ENCODE results near the gene UNG.

UNG gene

DNA sequence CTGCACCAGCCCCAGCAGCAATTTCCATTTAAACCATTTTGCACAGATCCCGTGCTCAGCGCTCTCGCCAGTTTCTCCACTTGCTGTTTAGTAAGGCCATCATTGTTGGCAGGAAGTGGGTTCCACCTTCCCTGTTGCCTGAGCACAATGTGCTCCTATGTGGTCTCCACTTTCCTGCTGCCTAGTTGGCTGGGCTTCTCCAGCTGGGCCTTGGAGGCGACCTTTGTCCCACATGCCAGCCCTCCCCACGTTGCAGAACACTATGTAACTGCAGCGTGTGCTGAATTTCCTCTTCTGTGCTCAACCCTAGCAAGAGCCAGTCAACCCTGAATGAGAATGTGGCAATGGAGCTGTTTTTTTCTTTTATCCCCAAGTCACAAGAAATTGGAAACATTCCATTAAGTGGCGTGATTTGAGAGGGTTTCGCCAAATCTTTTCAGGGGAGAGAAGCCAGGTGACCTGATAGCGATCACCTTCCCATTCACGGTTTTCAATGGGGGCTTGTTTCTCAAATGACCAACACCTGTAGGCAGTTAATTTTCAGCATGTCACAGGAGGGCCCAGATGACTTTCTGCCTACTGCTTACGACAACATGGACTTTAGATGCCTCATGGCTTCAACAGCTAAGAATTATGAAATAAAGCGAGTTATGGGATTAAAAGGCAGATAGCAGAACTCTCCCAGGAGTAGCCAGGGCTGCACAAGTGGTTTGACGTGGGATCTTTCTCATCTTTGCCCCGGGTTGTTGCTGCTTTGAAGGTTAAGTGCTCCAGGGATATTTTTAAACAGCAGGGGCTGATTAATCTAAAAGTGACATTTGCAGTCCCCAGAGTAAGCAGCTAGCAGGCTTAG lies 18.6 kb downstream of the UNG start, which contains the start of gene ACACB:
ACACB (plus strand) TSS at position 830 of the 853 bp plus-strand sequence. CDS start 22,819 bp downstream, outside the sequence.
- no peak within 1 kb of the TSS for H3K4me3 ChIP-seq (ENCODE audit: low read length)
- H2AFZ ChIP-seq (ENCODE audit: low read depth, low read length), result no peak within 1 kb of the TSS
- H3K4me1 ChIP-seq (ENCODE audit: insufficient read depth, low read length), result peaks cover 13% of the 10 kb centered on the region
- H3K36me3 ChIP-seq (ENCODE audit: insufficient read depth, low read length), result no peaks in the 10 kb centered on the region
- no peaks in the 10 kb centered on the region for H3K9me3 ChIP-seq (ENCODE audit: low read length)
- no peaks in the 10 kb centered on the region for H3K27me3 ChIP-seq (ENCODE audit: insufficient read depth, low read length)

DNA sequence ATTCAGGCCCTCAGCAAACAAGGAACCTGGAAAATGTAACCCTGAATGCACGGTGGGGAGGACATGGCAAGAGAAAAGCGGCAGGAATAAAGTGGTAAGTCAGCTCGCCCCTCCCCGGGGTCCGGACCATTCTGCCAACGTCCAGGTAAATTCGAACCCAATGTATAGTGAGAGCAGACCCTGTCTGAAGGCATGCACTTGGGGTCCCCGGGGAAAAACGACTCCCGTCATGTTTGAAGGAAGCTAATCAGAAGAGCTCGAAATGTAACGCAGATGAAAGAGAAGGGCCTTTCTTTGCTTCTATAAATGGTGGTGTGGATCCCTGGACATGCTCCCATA lies 19.2 kb downstream of the UNG start:
- Histone ChIP-seq H3K36me3 (ENCODE audit: insufficient read depth, low read length) (no peaks in the 10 kb centered on the region), H3K4me3 (ENCODE audit: low read length) (no peak overlapping the region), H3K27me3 (ENCODE audit: insufficient read depth, low read length) (no peaks in the 10 kb centered on the region), H3K9me3 (ENCODE audit: low read length) (no peaks in the 10 kb centered on the region), H2AFZ (ENCODE audit: low read depth, low read length) (no peak overlapping the region), H3K4me1 (ENCODE audit: insufficient read depth, low read length) (peaks cover 10% of the 10 kb centered on the region)

DNA sequence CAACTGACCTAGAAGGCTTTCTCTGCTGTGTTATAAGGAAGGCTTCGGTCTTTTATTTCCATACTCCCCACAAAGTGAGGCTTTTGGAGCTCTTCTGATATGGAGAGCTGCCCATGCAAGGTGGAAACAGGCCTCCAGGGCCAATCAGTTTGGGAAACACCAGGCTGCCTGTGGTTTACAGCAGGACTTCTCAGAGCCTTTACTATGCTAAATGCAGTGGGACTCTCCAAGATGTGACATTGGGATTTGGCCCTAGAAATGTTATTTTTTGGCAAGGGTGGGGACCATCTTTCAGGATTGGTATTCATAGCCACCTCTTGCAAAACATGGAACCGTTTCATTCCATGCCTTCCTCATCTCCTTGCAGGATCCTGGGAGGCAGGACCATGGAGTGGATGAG lies 22.7 kb downstream of the UNG start:
- Histone ChIP-seq H3K9me3 (ENCODE audit: low read length) (no peaks in the 10 kb centered on the region), H3K4me1 (ENCODE audit: insufficient read depth, low read length) (peaks cover 8% of the 10 kb centered on the region), H3K27me3 (ENCODE audit: insufficient read depth, low read length) (no peaks in the 10 kb centered on the region), H2AFZ (ENCODE audit: low read depth, low read length) (no peak overlapping the region), H3K4me3 (ENCODE audit: low read length) (no peak overlapping the region), H3K36me3 (ENCODE audit: insufficient read depth, low read length) (no peaks in the 10 kb centered on the region)

DNA sequence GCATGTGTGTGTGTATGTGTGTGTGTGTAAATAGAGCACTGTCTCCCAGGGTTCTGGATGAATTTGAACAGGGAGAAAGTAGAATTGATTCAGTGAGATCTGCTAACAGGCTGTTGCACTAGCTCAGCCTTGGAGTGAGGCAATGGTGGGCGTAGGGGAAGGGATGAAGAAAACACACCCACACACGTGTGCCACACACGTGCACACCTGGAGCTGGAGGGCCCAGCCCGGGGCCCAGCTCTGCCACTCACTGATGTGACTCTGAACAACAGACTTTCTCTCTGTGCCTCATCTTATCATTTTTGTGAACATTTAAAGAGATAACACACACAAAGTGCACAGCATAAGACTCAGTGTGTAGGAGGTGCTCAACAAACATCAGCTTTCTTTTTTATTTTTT lies 23.2 kb downstream of the UNG start:
- H3K36me3 ChIP-seq (ENCODE audit: insufficient read depth, low read length), result no peaks in the 10 kb centered on the region
- no peak overlapping the region for H3K4me3 ChIP-seq (ENCODE audit: low read length)
- H2AFZ ChIP-seq (ENCODE audit: low read depth, low read length), result no peak overlapping the region
- no peaks in the 10 kb centered on the region for H3K27me3 ChIP-seq (ENCODE audit: insufficient read depth, low read length)
- peaks cover 5% of the 10 kb centered on the region for H3K4me1 ChIP-seq (ENCODE audit: insufficient read depth, low read length)
- no peaks in the 10 kb centered on the region for H3K9me3 ChIP-seq (ENCODE audit: low read length)

DNA sequence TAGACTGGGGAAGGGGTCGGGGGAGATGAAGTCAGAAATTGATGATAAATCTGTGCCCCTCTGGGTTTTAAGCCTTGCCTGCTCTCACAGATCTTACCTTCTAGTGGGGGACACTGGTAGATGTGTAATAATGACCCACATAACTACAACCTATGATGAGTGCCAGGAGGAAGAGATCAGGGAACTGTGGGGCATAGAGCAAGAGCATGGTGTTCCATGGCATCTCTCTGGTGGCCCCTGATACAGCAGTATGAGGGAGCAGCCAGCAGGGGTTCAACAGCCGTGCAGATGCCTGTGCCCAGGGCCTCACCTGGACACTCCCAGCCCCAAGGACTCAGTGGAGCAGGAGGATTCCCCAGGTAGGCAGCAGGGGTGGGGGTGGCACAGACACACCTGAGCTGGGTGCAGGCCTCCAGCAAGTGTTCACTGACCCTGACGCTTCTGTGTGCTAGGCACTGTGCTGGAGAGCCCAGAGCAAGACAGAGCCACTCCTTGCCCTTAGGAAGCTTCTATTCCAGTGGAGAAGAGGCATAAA lies 24.0 kb downstream of the UNG start:
- no peaks in the 10 kb centered on the region for H3K36me3 ChIP-seq (ENCODE audit: insufficient read depth, low read length)
- no peak overlapping the region for H2AFZ ChIP-seq (ENCODE audit: low read depth, low read length)
- H3K4me1 ChIP-seq (ENCODE audit: insufficient read depth, low read length), result no peaks in the 10 kb centered on the region
- H3K27me3 ChIP-seq (ENCODE audit: insufficient read depth, low read length), result no peaks in the 10 kb centered on the region
- H3K4me3 ChIP-seq (ENCODE audit: low read length), result no peak overlapping the region
- no peaks in the 10 kb centered on the region for H3K9me3 ChIP-seq (ENCODE audit: low read length)

DNA sequence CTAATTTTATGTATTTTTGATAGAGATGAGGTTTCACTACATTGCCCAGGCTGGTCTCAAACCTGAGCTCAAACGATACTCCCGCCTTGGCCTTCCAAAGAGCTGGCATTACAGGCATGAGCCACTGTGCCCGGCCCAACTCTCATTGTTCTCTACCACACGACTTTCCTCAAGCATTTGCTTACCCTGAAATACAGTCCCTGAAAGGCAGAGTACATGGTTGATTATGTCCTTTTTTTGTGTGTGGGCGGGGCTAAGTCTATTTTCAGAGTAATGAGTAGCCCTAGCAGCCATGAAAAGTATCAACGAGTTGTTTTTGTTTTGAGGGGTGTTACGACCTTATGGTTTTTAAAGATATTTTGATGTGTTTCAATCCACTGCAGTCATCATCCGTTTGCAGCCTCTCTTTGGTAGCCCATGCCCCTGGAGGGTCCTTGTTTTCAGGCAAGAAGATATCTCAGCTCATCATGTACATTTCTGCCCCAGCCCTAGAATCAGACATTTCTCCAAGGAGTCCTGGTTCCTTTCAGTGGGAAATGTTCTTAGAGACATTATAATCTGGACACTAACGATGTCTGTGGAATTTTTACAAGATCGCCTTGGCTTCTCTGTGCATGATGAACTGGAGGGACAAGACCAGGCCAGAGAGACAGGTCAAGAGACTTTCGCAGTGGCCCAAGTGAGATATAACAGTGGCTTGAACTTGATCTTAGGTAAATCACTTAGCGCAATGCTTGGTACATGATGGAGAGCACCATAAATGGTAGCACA lies 27.7 kb downstream of the UNG start:
- no peaks in the 10 kb centered on the region for H3K36me3 ChIP-seq (ENCODE audit: insufficient read depth, low read length)
- no peak overlapping the region for H2AFZ ChIP-seq (ENCODE audit: low read depth, low read length)
- no peak overlapping the region for H3K4me3 ChIP-seq (ENCODE audit: low read length)
- H3K27me3 ChIP-seq (ENCODE audit: insufficient read depth, low read length), result no peaks in the 10 kb centered on the region
- no peaks in the 10 kb centered on the region for H3K4me1 ChIP-seq (ENCODE audit: insufficient read depth, low read length)
- no peaks in the 10 kb centered on the region for H3K9me3 ChIP-seq (ENCODE audit: low read length)

DNA sequence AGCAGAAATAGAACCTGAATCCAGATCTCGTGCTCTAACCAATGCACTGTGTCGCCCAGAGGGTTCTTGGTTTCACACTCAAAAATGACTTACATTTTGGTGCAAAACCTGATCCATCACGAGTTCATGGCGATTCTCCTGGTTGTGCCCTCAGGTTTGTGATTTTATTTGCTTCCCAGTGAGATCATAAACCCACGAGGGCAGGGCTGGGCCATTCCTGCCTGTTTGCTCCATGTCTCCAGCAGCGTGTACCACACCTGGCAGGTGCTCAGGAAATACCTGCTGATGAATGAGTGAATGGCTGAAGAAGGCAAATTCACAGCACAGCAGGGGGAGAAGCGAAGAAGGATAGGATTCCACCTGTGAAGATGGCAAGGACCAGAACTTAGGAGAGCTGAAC lies 28.4 kb downstream of the UNG start:
- Histone ChIP-seq H3K4me1 (ENCODE audit: insufficient read depth, low read length) (no peaks in the 10 kb centered on the region), H3K9me3 (ENCODE audit: low read length) (no peaks in the 10 kb centered on the region), H2AFZ (ENCODE audit: low read depth, low read length) (no peak overlapping the region), H3K4me3 (ENCODE audit: low read length) (no peak overlapping the region), H3K36me3 (ENCODE audit: insufficient read depth, low read length) (no peaks in the 10 kb centered on the region), H3K27me3 (ENCODE audit: insufficient read depth, low read length) (peaks cover under 1% of the 10 kb centered on the region)

DNA sequence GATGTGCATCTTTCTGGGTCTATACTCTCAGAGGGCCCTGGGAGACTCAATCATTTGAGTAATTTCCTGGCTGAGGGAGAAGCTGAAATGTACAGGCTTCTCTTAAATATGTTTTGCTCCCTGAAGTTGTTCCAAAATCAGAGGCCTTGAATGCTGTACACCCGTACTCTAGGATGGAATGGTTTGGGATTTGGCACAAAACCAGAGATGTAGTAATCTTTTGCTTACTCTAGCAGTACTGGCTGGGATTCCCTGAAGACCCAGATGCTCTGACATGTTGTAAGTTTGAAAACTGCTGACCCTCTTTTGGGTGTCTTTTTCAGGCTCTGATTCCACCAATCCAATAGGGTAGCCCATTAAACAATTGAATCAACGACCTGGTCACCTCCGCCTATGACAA lies 29.4 kb downstream of the UNG start:
- Histone ChIP-seq H3K4me3 (ENCODE audit: low read length) (no peak overlapping the region), H3K36me3 (ENCODE audit: insufficient read depth, low read length) (no peaks in the 10 kb centered on the region), H2AFZ (ENCODE audit: low read depth, low read length) (no peak overlapping the region), H3K4me1 (ENCODE audit: insufficient read depth, low read length) (no peaks in the 10 kb centered on the region), H3K27me3 (ENCODE audit: insufficient read depth, low read length) (peaks cover 8% of the 10 kb centered on the region), H3K9me3 (ENCODE audit: low read length) (no peaks in the 10 kb centered on the region)

DNA sequence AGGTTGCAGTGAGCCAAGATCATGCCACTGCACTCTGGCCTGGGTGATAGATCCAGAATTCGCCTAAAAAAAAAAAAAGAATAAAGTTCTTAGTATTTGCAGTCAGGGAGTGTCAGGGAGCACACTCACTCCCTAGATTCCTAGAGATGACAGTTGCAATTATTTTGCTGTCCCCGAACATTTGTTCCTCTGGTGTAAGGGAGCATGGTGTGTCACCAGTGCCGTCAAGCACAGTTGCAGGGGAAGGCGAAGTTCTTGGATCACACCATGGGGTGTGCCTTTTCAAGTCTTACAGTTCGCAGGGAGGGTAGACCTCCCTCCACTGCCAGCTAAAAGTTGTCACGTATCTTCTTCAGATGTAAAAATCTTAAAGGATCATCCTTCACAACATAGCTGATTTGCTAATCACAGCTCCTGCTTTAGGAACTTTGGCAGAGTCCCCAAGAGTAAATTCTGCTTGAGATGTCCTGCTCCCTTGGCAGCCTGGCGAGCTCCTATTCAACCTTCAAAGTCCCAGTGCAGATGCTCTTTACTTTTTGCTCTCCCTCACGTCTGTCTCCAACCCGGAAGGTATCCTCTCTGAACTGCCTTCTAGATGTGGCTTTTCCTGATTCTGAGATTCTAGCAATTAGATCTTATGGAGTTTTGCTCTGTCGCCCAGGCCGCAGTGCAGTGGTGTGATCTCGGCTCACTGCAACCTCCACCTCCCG lies 30.3 kb downstream of the UNG start:
- Histone ChIP-seq H3K27me3 (ENCODE audit: insufficient read depth, low read length) (peaks cover 8% of the 10 kb centered on the region), H3K36me3 (ENCODE audit: insufficient read depth, low read length) (no peaks in the 10 kb centered on the region), H3K9me3 (ENCODE audit: low read length) (no peaks in the 10 kb centered on the region), H3K4me1 (ENCODE audit: insufficient read depth, low read length) (no peaks in the 10 kb centered on the region), H3K4me3 (ENCODE audit: low read length) (no peak overlapping the region), H2AFZ (ENCODE audit: low read depth, low read length) (no peak overlapping the region)

DNA sequence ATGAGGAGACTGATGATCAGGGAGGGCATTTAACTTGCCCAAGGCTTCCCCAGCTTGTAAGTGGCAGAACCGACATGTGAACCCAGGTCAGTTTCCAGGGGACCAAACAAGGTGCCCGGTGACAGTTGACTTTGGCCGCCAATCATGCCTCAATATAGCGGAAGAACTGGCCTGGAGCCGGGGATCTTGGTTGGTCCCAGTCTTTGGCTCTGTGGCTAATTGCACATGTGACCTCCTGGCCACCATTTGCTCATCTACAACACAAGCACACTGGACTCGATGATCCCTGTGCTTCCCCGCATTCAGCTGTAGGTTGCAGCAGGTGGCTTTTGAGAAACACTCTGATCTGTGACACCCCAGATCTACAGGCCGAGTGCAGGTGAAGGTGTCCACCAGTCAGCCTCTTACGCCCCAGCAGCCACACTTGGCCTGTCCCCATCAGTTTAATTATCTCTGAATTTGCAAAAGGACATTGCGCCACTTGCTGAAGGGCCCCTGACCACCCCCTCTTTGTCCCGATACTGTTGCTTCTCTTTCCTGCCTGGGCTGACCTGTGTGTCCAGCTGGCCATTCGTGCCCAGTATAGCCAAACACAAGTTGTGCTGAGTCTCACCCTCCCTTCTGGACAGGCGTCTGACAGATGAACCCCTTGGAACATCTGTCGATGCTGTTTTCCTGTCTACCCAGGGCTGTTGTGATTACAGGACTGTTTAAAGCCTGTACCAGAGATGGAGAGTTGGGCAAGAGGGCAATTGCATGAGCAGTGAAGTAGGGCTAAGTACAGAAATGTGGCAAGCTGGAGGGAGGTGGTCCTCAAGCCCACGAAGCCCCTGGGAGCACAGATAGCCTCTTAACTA lies 33.1 kb downstream of the UNG start:
- Histone ChIP-seq H3K27me3 (ENCODE audit: insufficient read depth, low read length) (peaks cover 8% of the 10 kb centered on the region), H2AFZ (ENCODE audit: low read depth, low read length) (no peak overlapping the region), H3K4me3 (ENCODE audit: low read length) (no peak overlapping the region), H3K4me1 (ENCODE audit: insufficient read depth, low read length) (no peaks in the 10 kb centered on the region), H3K36me3 (ENCODE audit: insufficient read depth, low read length) (no peaks in the 10 kb centered on the region), H3K9me3 (ENCODE audit: low read length) (no peaks in the 10 kb centered on the region)

DNA sequence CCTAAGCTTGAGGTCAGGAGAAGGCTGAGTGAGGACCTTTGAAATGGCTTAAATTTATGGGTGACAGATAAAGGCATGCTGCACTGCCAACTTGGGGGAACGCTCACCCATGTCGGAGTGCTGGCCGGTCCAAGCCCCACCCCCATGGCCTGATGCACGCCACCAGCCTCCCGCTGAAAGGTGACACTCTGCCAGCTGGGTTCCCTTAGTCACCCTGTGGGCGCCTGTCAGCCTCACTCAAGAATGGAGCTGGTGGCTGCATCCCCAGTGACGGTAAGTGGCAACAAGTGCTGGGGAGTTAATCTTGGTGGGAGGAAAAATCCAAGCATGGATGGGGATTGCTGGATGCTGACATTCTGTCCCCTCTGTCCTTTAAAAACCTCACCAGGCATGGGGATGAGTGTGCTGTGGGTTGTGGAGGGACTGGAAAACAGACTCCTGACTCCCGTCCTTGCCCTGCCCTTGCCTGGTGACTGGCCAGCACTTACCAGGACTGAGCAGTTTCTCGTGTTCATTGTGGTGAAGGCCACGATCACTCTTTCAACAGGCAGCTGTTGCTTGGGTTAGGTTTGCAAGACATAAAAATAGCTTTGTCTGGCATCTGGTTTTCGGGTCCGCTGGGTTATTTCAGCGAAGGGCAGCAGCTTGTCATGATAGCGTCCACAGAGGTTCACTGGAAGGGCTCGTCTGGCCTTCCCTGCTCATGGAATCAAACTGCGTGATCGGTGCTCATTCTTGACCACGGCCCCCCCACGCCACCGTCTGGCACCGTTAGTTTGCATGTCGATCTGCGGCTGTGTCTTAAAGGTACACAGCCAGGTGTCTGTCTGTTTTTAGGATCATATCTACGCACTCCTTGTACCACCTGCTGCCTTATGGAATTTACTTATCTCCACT lies 34.0 kb downstream of the UNG start:
- Histone ChIP-seq H3K36me3 (ENCODE audit: insufficient read depth, low read length) (no peaks in the 10 kb centered on the region), H3K4me1 (ENCODE audit: insufficient read depth, low read length) (no peaks in the 10 kb centered on the region), H3K4me3 (ENCODE audit: low read length) (no peak overlapping the region), H2AFZ (ENCODE audit: low read depth, low read length) (no peak overlapping the region), H3K9me3 (ENCODE audit: low read length) (no peaks in the 10 kb centered on the region), H3K27me3 (ENCODE audit: insufficient read depth, low read length) (peaks cover 8% of the 10 kb centered on the region)
